HepG2 (cell line): ENCODE measurements around the gene HRC. TPM values are rescaled to one million over a fixed set of nuclear protein-coding genes. Genes with fewer than 3 reads are reported as not detected.

Experiments
- ATAC-seq: fragments of 200-7000 bp; cut with Tn5 transposase; 3 replicates; pipeline ENCODE4 v1.9.1; 2020; ENCODE audit warnings: mild to moderate bottlenecking, moderate library complexity
- BruUV-seq: library from RNA; stranded (reverse); fragments of 400-500 nt; replicated peaks from 2 replicates; lab custom pipeline; 2021; lab: Mats Ljungman, UMichigan
- CTCF ChIA-PET: fragments of 300-600 bp; formaldehyde crosslinking; extraction: SDS; loops from one replicate; lab custom pipeline; 2021; ENCODE audit warnings: low total read pairs, inconsistent platforms, low intra/inter-chr PET ratio; lab: Yijun Ruan, JAX
- POLR2A ChIA-PET: fragments of 350-600 bp; sonication (Branson Sonifier 250); formaldehyde crosslinking; loops from one replicate; lab custom pipeline; 2020; ENCODE audit warnings: antibody characterized with exemption, inconsistent platforms; lab: Yijun Ruan, JAX
- DNase-seq: peaks from one replicate; pipeline ENCODE4 v3.0.0-alpha.2; 2015; ENCODE audit warnings: low spot score
- FAIRE-seq: peaks from 3 replicates; lab custom pipeline; 2011; peaks lifted over from hg19 to GRCh38; lab: Jason Lieb, UNC
- H2AFZ ChIP-seq: one replicate; pipeline ENCODE4 v1.6.1; 2011; ENCODE audit warnings: low read length, inconsistent platforms
- H3K27ac ChIP-seq: fragments of 300-600 bp; 3 replicates; pipeline ENCODE4 v1.8.0; 2011; ENCODE audit warnings: mixed run types, mild to moderate bottlenecking, mixed read lengths, low read length, inconsistent platforms; ENCODE audit not compliant: insufficient read depth; ENCODE audit errors: extremely low read length
- H3K27me3 ChIP-seq, 2 experiments: fragments of 200-600 bp in 1 of 2; 2 replicates in 1 of 2; 3 replicates in 1 of 2; pipeline versions ENCODE4 v1.6.0 to v1.8.0; 2011; ENCODE audit warnings: low read length in 2 of 2, mild to moderate bottlenecking in 2 of 2, moderate library complexity in 2 of 2, inconsistent platforms in 1 of 2; ENCODE audit not compliant: insufficient read depth in 2 of 2, control insufficient read depth in 1 of 2
- H3K36me3 ChIP-seq, 2 experiments: fragments of 200-600 bp in 1 of 2; replicated peaks in 1 of 2; 2 replicates in 1 of 2; 3 replicates in 1 of 2; pipeline versions ENCODE4 v1.5.1 to v1.8.0; 2011; ENCODE audit warnings: low read length in 2 of 2, inconsistent platforms in 1 of 2; ENCODE audit not compliant: insufficient read depth in 2 of 2, control insufficient read depth in 1 of 2
- H3K4me1 ChIP-seq: 2 replicates; pipeline ENCODE4 v1.5.1; 2012; ENCODE audit warnings: low read length, inconsistent platforms; ENCODE audit not compliant: insufficient read depth
- H3K4me2 ChIP-seq: 2 replicates; pipeline ENCODE4 v1.6.0; 2011; ENCODE audit warnings: low read depth, low read length, inconsistent platforms
- H3K4me3 ChIP-seq, 3 experiments: fragments of 200-600 bp in 1 of 3; sonication (generic), shearing (Covaris generic) in 1 of 3; replicated peaks in 1 of 3; 2 replicates each; pipeline ENCODE4 v1.5.1; 2011 to 2016; ENCODE audit warnings: low read length in 3 of 3, inconsistent platforms in 2 of 3, low read depth in 2 of 3, mild to moderate bottlenecking in 2 of 3, control low read depth in 1 of 3, mixed read lengths in 1 of 3; ENCODE audit not compliant: insufficient read depth in 1 of 3
- H3K79me2 ChIP-seq: one replicate; pipeline ENCODE4 v1.6.1; 2011; ENCODE audit warnings: low read length, inconsistent platforms; ENCODE audit not compliant: insufficient read depth
- H3K9ac ChIP-seq: 2 replicates; pipeline ENCODE4 v1.6.0; 2011; ENCODE audit warnings: mild to moderate bottlenecking, low read depth, low read length, inconsistent platforms; ENCODE audit not compliant: insufficient read depth
- H3K9me3 ChIP-seq: 2 replicates; pipeline ENCODE4 v1.5.1; 2012; ENCODE audit warnings: mild to moderate bottlenecking, low read length
- H4K20me1 ChIP-seq: 2 replicates; pipeline ENCODE4 v1.6.0; 2011; ENCODE audit warnings: inconsistent platforms, mild to moderate bottlenecking, low read length, moderate library complexity; ENCODE audit not compliant: insufficient read depth
- NCOA5 ChIP-seq: sonication (generic); formaldehyde crosslinking; IDR thresholded peaks from 2 replicates; pipeline ENCODE4 v1.4.0; 2020; ENCODE audit warnings: missing genetic modification reagents
- PBX2 ChIP-seq: IDR thresholded peaks from 2 replicates; pipeline ENCODE4 v1.6.1; 2016; ENCODE audit warnings: control low read depth
- TEF ChIP-seq: sonication (generic); formaldehyde crosslinking; IDR thresholded peaks from 2 replicates; pipeline ENCODE4 v1.5.0; 2020; ENCODE audit warnings: missing genetic modification reagents
- TFDP1 ChIP-seq: IDR thresholded peaks from 2 replicates; pipeline ENCODE4 v1.6.1; 2016; ENCODE audit warnings: missing compliant biosample characterization, missing genetic modification reagents, borderline replicate concordance
- ZBTB33 ChIP-seq: sonication (generic); formaldehyde crosslinking; IDR thresholded peaks from 2 replicates; pipeline ENCODE4 v1.4.0; 2020; ENCODE audit warnings: missing genetic modification reagents
- ZBTB4 ChIP-seq: sonication (generic); formaldehyde crosslinking; IDR thresholded peaks from 2 replicates; pipeline ENCODE4 v1.4.0; 2020; ENCODE audit warnings: missing genetic modification reagents, mild to moderate bottlenecking, borderline replicate concordance
- ZNF878 ChIP-seq: sonication (generic); formaldehyde crosslinking; IDR thresholded peaks from 2 replicates; pipeline ENCODE4 v1.8.1; 2023; ENCODE audit warnings: mild to moderate bottlenecking, missing genetic modification reagents, moderate library complexity
- ZSCAN29 ChIP-seq: sonication (generic); formaldehyde crosslinking; conservative IDR thresholded peaks from 2 replicates; pipeline ENCODE4 v1.4.0; 2020; ENCODE audit warnings: mild to moderate bottlenecking, missing genetic modification reagents
- WGBS: methylation state at CpG from one replicate; pipeline ENCODE4 v1.1.6; 2017; ENCODE audit warnings: low lambda C conversion rate; 5-methylcytosine and 5-hydroxymethylcytosine counted together
- in situ Hi-C: cut with HindIII; loops from 2 replicates; pipeline ENCODE4 v1.10.0; 2017; ENCODE audit warnings: low pct_unique_long_range_greater_than_20kb; ENCODE audit not compliant: extremely low pct_ligation_motif_present
- intact Hi-C: fragments of 100-400 bp; cut with micrococcal nuclease; formaldehyde crosslinking; loops from one replicate; pipeline ENCODE4 v1.10.0; 2022; ENCODE audit not compliant: unreplicated experiment
- polyA plus RNA-seq, 8 experiments: library from polyadenylated mRNA; depleted of rRNA in 3 of 8; stranded (reverse) in 7 of 8; unstranded in 1 of 8; fragments of >200 nt; fragmentation: Illumina TruSeq in 4 of 8; extraction: Trizol in 4 of 8; gene quantifications; 2 replicates each; pipeline versions ENCODE4 v1.2.1 to v1.2.3, GENCODE V29; 2011 to 2016; ENCODE audit warnings: low read depth in 4 of 8, missing spikeins in 1 of 8, mixed read lengths in 1 of 8; ENCODE audit not compliant: insufficient read depth in 1 of 8
- total RNA-seq, 5 experiments: library from RNA; depleted of rRNA; stranded (reverse); fragments of >200 nt; fragmentation: Illumina TruSeq; extraction: Trizol; gene quantifications; 2 replicates each; pipeline ENCODE4 v1.2.3, GENCODE V29; 2016; ENCODE audit warnings: low read depth in 1 of 5

HRC gene
- total and polyA plus RNA-seq, 2 of the 13 experiments (the other 11 are each of a cell fraction or from before 2014, with no cell fraction given): 3.6 to 15.4 TPM

GRCh38 chr19:49132974-49133609, 22.1 kb downstream of the HRC start:
- WGBS: 95% methylated on average over 49 of the region's 49 CpGs
- Histone ChIP-seq H3K27ac (no peak overlapping the region), H3K36me3 (peaks cover 3 to 5% of the 10 kb centered on the region in 2 experiments; a peak in 3 of 5 replicates), H3K4me2 (no peak overlapping the region), H3K4me1 (peaks cover 13% of the 10 kb centered on the region), H4K20me1 (no peaks in the 10 kb centered on the region), H3K27me3 (no peaks in the 10 kb centered on the region), H3K79me2 (no peaks in the 10 kb centered on the region), H3K9ac (no peak overlapping the region), H3K4me3 (no peak overlapping the region), H2AFZ (no peak overlapping the region), H3K9me3 (no peaks in the 10 kb centered on the region)
- DNase-seq: no peak
- ChIA-PET POLR2A (no interaction called here), CTCF (no interaction called here)
- intact Hi-C loops: no loop called here
- no TSS peak for BruUV-seq
- FAIRE-seq: no peak
- no peak for TF ChIP-seq ZNF878 (CRISPR knock-in tag)
- no peak for ATAC-seq
- in situ Hi-C loops: no loop called here

GRCh38 chr19:49130325-49130724, 24.9 kb downstream of the HRC start:
- in situ Hi-C loops (no loop called here), intact Hi-C loops (no loop called here)
- Histone ChIP-seq H4K20me1 (no peaks in the 10 kb centered on the region), H3K4me3 (no peak overlapping the region), H3K79me2 (no peaks in the 10 kb centered on the region), H3K27me3 (no peaks in the 10 kb centered on the region), H3K36me3 (peaks cover 3 to 5% of the 10 kb centered on the region in 2 experiments; a peak in 3 of 5 replicates), H3K4me1 (peaks cover 27% of the 10 kb centered on the region), H3K9ac (no peak overlapping the region), H2AFZ (no peak overlapping the region), H3K9me3 (no peaks in the 10 kb centered on the region), H3K27ac (no peak overlapping the region), H3K4me2 (no peak overlapping the region)
- FAIRE-seq (no peak), ATAC-seq (no peak), DNase-seq (no peak)
- BruUV-seq: no TSS peak
- 98% methylated on average over 22 of the region's 24 CpGs for WGBS
- ChIA-PET POLR2A (interaction anchor here (0.6 kb wide), 1 partner anchor 49 kb away, joined by 3 read pairs; no protein-coding TSS in a partner anchor), CTCF (no interaction called here)
- no peak for TF ChIP-seq ZSCAN29 (CRISPR knock-in tag)
- TF ChIP-seq TFDP1 (CRISPR knock-in tag): no peak
- no peak for TF ChIP-seq ZBTB4 (CRISPR knock-in tag)
- TF ChIP-seq NCOA5: no peak
- TF ChIP-seq ZBTB33 (CRISPR knock-in tag): no peak
- no peak for TF ChIP-seq PBX2 (CRISPR knock-in tag)
- no peak for TF ChIP-seq TEF (CRISPR knock-in tag)
